T-helper 17 cell (primary cell): ENCODE data around the gene SLC10A3. TPM values are rescaled to one million over a fixed set of nuclear protein-coding genes. Genes with fewer than 3 reads are reported as not detected.

ENCODE experiments used
- ATAC-seq: fragments of 150-1000 bp; cut with Tn5 transposase; 2 replicates; pipeline ENCODE4 v1.10.0; 2021; ENCODE audit warnings: mild to moderate bottlenecking, moderate library complexity
- DNase-seq, 3 donors: peaks; one replicate each; pipeline versions ENCODE4 v3.0.0 to v3.0.0-alpha.2; 2020 to 2021
- H3K9me3 ChIP-seq: one replicate; pipeline ENCODE4 v1.7.0; 2013; ENCODE audit warnings: low read length, mild to moderate bottlenecking; ENCODE audit not compliant: control insufficient read depth, poor library complexity, severe bottlenecking
- H3K27ac Mint-ChIP-seq: one replicate; pipeline ENCODE4 v1.8.0; 2022; ENCODE audit warnings: mild to moderate bottlenecking, moderate library complexity, mixed read lengths
- H3K27me3 Mint-ChIP-seq: one replicate; pipeline ENCODE4 v1.8.0; 2022; ENCODE audit warnings: mixed read lengths
- H3K36me3 Mint-ChIP-seq: one replicate; pipeline ENCODE4 v1.8.0; 2022; ENCODE audit warnings: low read depth, mixed read lengths
- H3K4me1 Mint-ChIP-seq: one replicate; pipeline ENCODE4 v1.8.0; 2022; ENCODE audit warnings: mild to moderate bottlenecking, mixed read lengths
- H3K4me3 Mint-ChIP-seq: one replicate; pipeline ENCODE4 v1.8.0; 2022; ENCODE audit warnings: mild to moderate bottlenecking, moderate library complexity, mixed read lengths
- total RNA-seq, 4 donors: library from RNA in 2 of 4; stranded (reverse) in 2 of 4; gene quantifications; one replicate each; pipeline ENCODE4 v1.2.3 and lab custom pipeline; 2022 to 2026

Gene SLC10A3
- total RNA-seq, 2 donors from 2014 or later = 23.9 to 29.5 TPM

GRCh38 chrX:154484255-154485149 is 5.9 kb downstream of the SLC10A3 start:
- DNase-seq = no peak
- H3K27me3 Mint-ChIP-seq = no peaks in the 10 kb centered on the region
- peaks cover 14% of the 10 kb centered on the region for H3K4me1 Mint-ChIP-seq
- no peak for ATAC-seq
- peak overlapping the region; percentile 65 for H3K4me3 Mint-ChIP-seq
- no peaks in the 10 kb centered on the region for H3K9me3 ChIP-seq
- H3K27ac Mint-ChIP-seq = no peak overlapping the region
- H3K36me3 Mint-ChIP-seq = peaks cover 2% of the 10 kb centered on the region

- H3K9me3 ChIP-seq = no peaks in the 10 kb centered on the region
- no peak for DNase-seq
- no peak for ATAC-seq
- H3K4me1 Mint-ChIP-seq = peaks cover 13% of the 10 kb centered on the region
- H3K4me3 Mint-ChIP-seq = no peak overlapping the region
- H3K27me3 Mint-ChIP-seq = no peaks in the 10 kb centered on the region
- H3K36me3 Mint-ChIP-seq = peaks cover 2% of the 10 kb centered on the region
- H3K27ac Mint-ChIP-seq = no peak overlapping the region
Measured at GRCh38 chrX:154483325-154483724, 7.1 kb downstream of the SLC10A3 start.

- H3K27me3 Mint-ChIP-seq = no peaks in the 10 kb centered on the region
- no peak for ATAC-seq
- H3K4me1 Mint-ChIP-seq = peaks cover 9% of the 10 kb centered on the region
- H3K27ac Mint-ChIP-seq = no peak overlapping the region
- no peaks in the 10 kb centered on the region for H3K36me3 Mint-ChIP-seq
- DNase-seq = no peak
- no peaks in the 10 kb centered on the region for H3K9me3 ChIP-seq
- no peak overlapping the region for H3K4me3 Mint-ChIP-seq
Measured at GRCh38 chrX:154482786-154483185, 7.6 kb downstream of the SLC10A3 start.

GRCh38 chrX:154481911-154482601 is 8.4 kb downstream of the SLC10A3 start:
- H3K9me3 ChIP-seq = no peaks in the 10 kb centered on the region
- Mint-ChIP-seq H3K27me3 (no peaks in the 10 kb centered on the region), H3K36me3 (no peaks in the 10 kb centered on the region), H3K4me1 (peaks cover 9% of the 10 kb centered on the region), H3K4me3 (no peak overlapping the region), H3K27ac (peak overlapping the region; percentile 72)
- DNase-seq (no peak), ATAC-seq (no peak)

GRCh38 chrX:154481195-154481594 is 9.2 kb downstream of the SLC10A3 start:
- ATAC-seq = no peak
- H3K9me3 ChIP-seq = no peaks in the 10 kb centered on the region
- H3K4me3 Mint-ChIP-seq = no peak overlapping the region
- peaks cover 9% of the 10 kb centered on the region for H3K4me1 Mint-ChIP-seq
- no peak overlapping the region for H3K27ac Mint-ChIP-seq
- H3K27me3 Mint-ChIP-seq = no peaks in the 10 kb centered on the region
- no peaks in the 10 kb centered on the region for H3K36me3 Mint-ChIP-seq
- no peak for DNase-seq

GRCh38 chrX:154478728-154479622 is 11.5 kb downstream of the SLC10A3 start, which contains the start of gene LAGE3:
Gene LAGE3, minus strand, starts transcription at chrX:154479281. Its CDS starts 366 bp downstream, at chrX:154478915.
- H3K4me1 Mint-ChIP-seq = peaks cover 6% of the 10 kb centered on the region
- DNase-seq (peak; percentile 88 to 91 (median 88)), ATAC-seq (peak; percentile 90)
- H3K27me3 Mint-ChIP-seq = no peaks in the 10 kb centered on the region
- H3K27ac Mint-ChIP-seq = peak within 1 kb of the TSS; percentile 88
- H3K36me3 Mint-ChIP-seq = no peaks in the 10 kb centered on the region
- H3K9me3 ChIP-seq = no peaks in the 10 kb centered on the region
- H3K4me3 Mint-ChIP-seq = peak within 1 kb of the TSS; percentile 81

GRCh38 chrX:154477891-154478477 is 12.4 kb downstream of the SLC10A3 start:
- DNase-seq (no peak), ATAC-seq (no peak)
- Mint-ChIP-seq H3K4me1 (peaks cover 4% of the 10 kb centered on the region), H3K36me3 (no peaks in the 10 kb centered on the region), H3K27ac (peak overlapping the region; percentile 19), H3K27me3 (no peaks in the 10 kb centered on the region), H3K4me3 (peak overlapping the region; percentile 81)
- H3K9me3 ChIP-seq = no peaks in the 10 kb centered on the region

- no peak for ATAC-seq
- Mint-ChIP-seq H3K27ac (no peak overlapping the region), H3K27me3 (no peaks in the 10 kb centered on the region), H3K36me3 (no peaks in the 10 kb centered on the region), H3K4me3 (no peak overlapping the region), H3K4me1 (peaks cover 4% of the 10 kb centered on the region)
- no peak for DNase-seq
- no peaks in the 10 kb centered on the region for H3K9me3 ChIP-seq
Measured at GRCh38 chrX:154476821-154477220, 13.6 kb downstream of the SLC10A3 start.

- H3K9me3 ChIP-seq = no peaks in the 10 kb centered on the region
- Mint-ChIP-seq H3K27me3 (no peaks in the 10 kb centered on the region), H3K4me3 (no peak overlapping the region), H3K27ac (no peak overlapping the region), H3K4me1 (no peaks in the 10 kb centered on the region), H3K36me3 (no peaks in the 10 kb centered on the region)
- no peak for ATAC-seq
- no peak for DNase-seq
Measured at GRCh38 chrX:154473683-154474082, 16.7 kb downstream of the SLC10A3 start.

GRCh38 chrX:154472685-154473632 is 17.5 kb downstream of the SLC10A3 start:
- no peak for DNase-seq
- no peaks in the 10 kb centered on the region for H3K9me3 ChIP-seq
- ATAC-seq = no peak
- H3K4me3 Mint-ChIP-seq = no peak overlapping the region
- no peaks in the 10 kb centered on the region for H3K4me1 Mint-ChIP-seq
- H3K36me3 Mint-ChIP-seq = no peaks in the 10 kb centered on the region
- no peak overlapping the region for H3K27ac Mint-ChIP-seq
- no peaks in the 10 kb centered on the region for H3K27me3 Mint-ChIP-seq

GRCh38 chrX:154471839-154472684 is 18.4 kb downstream of the SLC10A3 start:
- Mint-ChIP-seq H3K4me3 (no peak overlapping the region), H3K4me1 (no peaks in the 10 kb centered on the region), H3K36me3 (no peaks in the 10 kb centered on the region), H3K27ac (no peak overlapping the region), H3K27me3 (no peaks in the 10 kb centered on the region)
- no peak for DNase-seq
- ATAC-seq = no peak
- no peaks in the 10 kb centered on the region for H3K9me3 ChIP-seq
